ENCODE data around the gene OSBPL7. TPM values are rescaled to one million over a fixed set of nuclear protein-coding genes. Genes with fewer than 3 reads are reported as not detected.

Gene OSBPL7
- total and polyA plus RNA-seq, 2 of the 8 experiments (the other 6 are each of a cell fraction or from before 2014, with no cell fraction given) = 7.2 to 8.9 TPM

DNA sequence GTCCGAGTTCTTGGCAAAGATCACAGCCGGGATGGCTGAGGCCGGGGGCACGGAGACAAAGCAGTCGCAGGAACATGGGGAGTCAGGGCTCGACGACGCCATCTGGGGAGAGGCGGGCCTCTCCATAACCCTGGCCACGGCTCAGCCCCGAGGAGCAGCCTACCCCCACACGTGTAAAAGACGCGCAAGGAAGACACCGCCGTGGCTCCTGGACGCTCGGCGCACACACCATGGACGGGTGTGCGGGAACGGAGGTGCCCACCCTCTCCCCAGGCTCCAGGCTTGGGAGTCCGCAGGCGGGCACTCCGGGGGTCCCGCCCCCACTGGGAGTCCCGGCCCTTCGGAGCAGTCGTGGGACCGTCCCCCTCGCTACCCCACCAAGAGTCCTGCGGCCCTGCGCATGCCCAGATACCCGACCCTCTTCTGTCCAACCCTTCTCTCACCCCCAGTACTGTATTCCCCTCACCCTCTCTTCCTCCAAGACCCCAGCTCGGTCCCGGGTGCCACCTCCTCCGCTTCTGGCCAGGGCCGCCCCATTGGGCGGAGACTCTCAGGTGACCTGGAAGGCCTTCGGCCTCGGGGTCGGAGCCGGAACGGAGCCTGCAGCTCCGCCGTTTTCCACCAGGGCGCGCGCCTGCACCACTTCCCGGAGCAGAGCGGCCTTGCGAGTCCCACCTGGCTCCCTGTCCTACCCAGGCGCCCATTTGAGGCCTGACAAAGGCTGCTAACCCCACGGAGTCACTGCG, 19.3 kb upstream of the OSBPL7 start, which contains the start of gene SCRN2 (continued):
- no peak for TF ChIP-seq SAP30 (IDR thresholded peaks at IDR 0.05; ENCODE audit: insufficient read depth, insufficient replicate concordance, low read length)
- TF ChIP-seq YY1 (IDR thresholded peaks at IDR 0.05; ENCODE audit: low read depth, low read length) = peak; percentile 37; the same call in 1 of the 2 replicates
- no peak for TF ChIP-seq NANOG (IDR thresholded peaks at IDR 0.05; ENCODE audit: insufficient read depth, low read depth, low read length, poor library complexity, severe bottlenecking)
- no peak for TF ChIP-seq BACH1 (IDR thresholded peaks at IDR 0.05; ENCODE audit: low read length)
- no peak for TF ChIP-seq ZNF274 (IDR thresholded peaks at IDR 0.05; ENCODE audit: borderline replicate concordance, extremely low read depth, low read length)
- TF ChIP-seq KDM4A (IDR thresholded peaks at IDR 0.05; ENCODE audit: low read depth, low read length, severe bottlenecking) = peak; percentile 89
- TF ChIP-seq POU5F1 (IDR thresholded peaks at IDR 0.05; ENCODE audit: low read depth, low read length) = no peak
- TF ChIP-seq, protein P1, sequence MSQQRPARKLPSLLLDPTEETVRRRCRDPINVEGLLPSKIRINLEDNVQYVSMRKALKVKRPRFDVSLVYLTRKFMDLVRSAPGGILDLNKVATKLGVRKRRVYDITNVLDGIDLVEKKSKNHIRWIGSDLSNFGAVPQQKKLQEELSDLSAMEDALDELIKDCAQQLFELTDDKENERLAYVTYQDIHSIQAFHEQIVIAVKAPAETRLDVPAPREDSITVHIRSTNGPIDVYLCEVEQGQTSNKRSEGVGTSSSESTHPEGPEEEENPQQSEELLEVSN (IDR thresholded peaks at IDR 0.05) = no peak; the same call in 1 of the 2 replicates
- TF ChIP-seq KDM5A (IDR thresholded peaks at IDR 0.05; ENCODE audit: low read length) = 0 out of 2 replicates have a peak, but pooled peaks have one; percentile 23
- TF ChIP-seq SP1 (IDR thresholded peaks at IDR 0.05; ENCODE audit: low read depth, low read length) = peak; percentile 21; the same call in 1 of the 2 replicates
- TF ChIP-seq TCF12 (IDR thresholded peaks at IDR 0.05; ENCODE audit: low read depth, low read length) = no peak
- no peak for TF ChIP-seq SP2 (IDR thresholded peaks at IDR 0.05; ENCODE audit: low read length)
- no peak for TF ChIP-seq SIRT6 (IDR thresholded peaks at IDR 0.05; ENCODE audit: low read length)
- no peak for TF ChIP-seq EZH2 (IDR thresholded peaks at IDR 0.05; ENCODE audit: low read depth, low read length, severe bottlenecking)
- no peak for TF ChIP-seq POLR2AphosphoS5 (IDR thresholded peaks at IDR 0.05; ENCODE audit: low read depth, low read length)
- TF ChIP-seq SIN3A (conservative IDR thresholded peaks at IDR 0.05 in 1 of 2, IDR thresholded peaks at IDR 0.05 in 1 of 2; ENCODE audit: low read depth in 1 of 2, low read length in 2 of 2) = peak in 1 of 2 experiments; percentile 44; a peak in 1 of 4 replicates
- no peak for TF ChIP-seq BCL11A (IDR thresholded peaks at IDR 0.05; ENCODE audit: low read depth in 2 of 2, low read length in 2 of 2)
- TF ChIP-seq KDM1A (IDR thresholded peaks at IDR 0.05; ENCODE audit: borderline replicate concordance, low read length) = no peak; the same call in 1 of the 2 replicates
- no peak for TF ChIP-seq POLR2A (IDR thresholded peaks at IDR 0.05; ENCODE audit: control extremely low read depth in 1 of 2, low read depth in 2 of 2, low read length in 2 of 2)
- TF ChIP-seq CREB1 (IDR thresholded peaks at IDR 0.05) = no peak
- TF ChIP-seq CHD2 (IDR thresholded peaks at IDR 0.05; ENCODE audit: low read length) = no peak
- no peak for TF ChIP-seq TEAD4 (IDR thresholded peaks at IDR 0.05; ENCODE audit: low read depth, low read length)
